IMR-90 (cell line): ENCODE results near the gene DNM3.

Experiments used
- CEBPB ChIP-seq: IDR thresholded peaks from 2 replicates; pipeline ENCODE4 v1.6.1; 2012; ENCODE audit warnings: low read depth, low read length, improper control_type of control experiment
- CHD1 ChIP-seq: IDR thresholded peaks from 2 replicates; pipeline ENCODE4 v1.6.1; 2012; ENCODE audit warnings: low read depth, low read length, improper control_type of control experiment
- MXI1 ChIP-seq: IDR thresholded peaks from 2 replicates; pipeline ENCODE4 v1.6.1; 2012; ENCODE audit warnings: low read depth, mild to moderate bottlenecking, low read length, moderate library complexity, borderline replicate concordance
- NFE2L2 ChIP-seq: fragments of 150-350 bp; IDR thresholded peaks from 2 replicates; pipeline ENCODE4 v1.6.1; 2016; ENCODE audit warnings: low read depth, mild to moderate bottlenecking, low read length
- POLR2A ChIP-seq: IDR thresholded peaks from 2 replicates; pipeline ENCODE4 v1.6.1; 2012; ENCODE audit warnings: mild to moderate bottlenecking, low read depth, low read length
- RAD21 ChIP-seq: IDR thresholded peaks from 2 replicates; pipeline ENCODE4 v1.6.1; 2012; ENCODE audit warnings: low read length, improper control_type of control experiment
- RFX5 ChIP-seq: IDR thresholded peaks from 2 replicates; pipeline ENCODE4 v1.8.0; 2012; ENCODE audit warnings: low read depth, mild to moderate bottlenecking, low read length, moderate library complexity
- SMC3 ChIP-seq: fragments of 150-350 bp; IDR thresholded peaks from 2 replicates; pipeline ENCODE4 v1.6.1; 2016; ENCODE audit warnings: low read depth, mild to moderate bottlenecking, antibody characterized with exemption, low read length, moderate library complexity
- TF ChIP-seq, protein P1 (sequence below): conservative IDR thresholded peaks from 2 replicates; pipeline ENCODE4 v1.5.1; 2012; ENCODE audit warnings: mild to moderate bottlenecking, low read depth, low read length, improper control_type of control experiment
- TF ChIP-seq, protein P2 (sequence below): fragments of 150-350 bp; IDR thresholded peaks from 2 replicates; pipeline ENCODE4 v1.6.1; 2016; ENCODE audit warnings: low read depth, mild to moderate bottlenecking, low read length, moderate library complexity, borderline replicate concordance

DNA sequence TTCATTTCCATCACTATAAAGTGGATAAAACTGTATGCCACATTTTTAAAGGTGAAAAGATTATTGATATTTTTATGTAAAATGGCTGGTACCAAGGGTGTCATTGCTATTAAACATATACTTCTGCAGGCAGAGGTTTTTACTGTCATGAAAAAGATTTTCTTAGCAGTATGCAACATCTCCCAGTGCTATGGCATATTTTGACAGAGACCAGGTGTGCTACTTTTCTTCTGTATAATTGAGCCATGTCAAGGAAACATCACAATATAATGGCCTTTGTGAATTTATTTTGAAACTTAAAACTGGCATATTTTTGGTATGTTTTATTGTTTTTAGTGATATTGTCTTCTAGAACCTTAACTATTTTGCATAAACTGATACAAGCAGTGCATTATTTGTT, 362.6 kb downstream of the DNM3 start:
- TF ChIP-seq, protein P1, sequence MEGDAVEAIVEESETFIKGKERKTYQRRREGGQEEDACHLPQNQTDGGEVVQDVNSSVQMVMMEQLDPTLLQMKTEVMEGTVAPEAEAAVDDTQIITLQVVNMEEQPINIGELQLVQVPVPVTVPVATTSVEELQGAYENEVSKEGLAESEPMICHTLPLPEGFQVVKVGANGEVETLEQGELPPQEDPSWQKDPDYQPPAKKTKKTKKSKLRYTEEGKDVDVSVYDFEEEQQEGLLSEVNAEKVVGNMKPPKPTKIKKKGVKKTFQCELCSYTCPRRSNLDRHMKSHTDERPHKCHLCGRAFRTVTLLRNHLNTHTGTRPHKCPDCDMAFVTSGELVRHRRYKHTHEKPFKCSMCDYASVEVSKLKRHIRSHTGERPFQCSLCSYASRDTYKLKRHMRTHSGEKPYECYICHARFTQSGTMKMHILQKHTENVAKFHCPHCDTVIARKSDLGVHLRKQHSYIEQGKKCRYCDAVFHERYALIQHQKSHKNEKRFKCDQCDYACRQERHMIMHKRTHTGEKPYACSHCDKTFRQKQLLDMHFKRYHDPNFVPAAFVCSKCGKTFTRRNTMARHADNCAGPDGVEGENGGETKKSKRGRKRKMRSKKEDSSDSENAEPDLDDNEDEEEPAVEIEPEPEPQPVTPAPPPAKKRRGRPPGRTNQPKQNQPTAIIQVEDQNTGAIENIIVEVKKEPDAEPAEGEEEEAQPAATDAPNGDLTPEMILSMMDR, result no peak
- TF ChIP-seq RAD21 (no peak), SMC3 (no peak), NFE2L2 (no peak), MXI1 (no peak), CEBPB (no peak), POLR2A (no peak), RFX5 (no peak), CHD1 (no peak)
- TF ChIP-seq, protein P2, sequence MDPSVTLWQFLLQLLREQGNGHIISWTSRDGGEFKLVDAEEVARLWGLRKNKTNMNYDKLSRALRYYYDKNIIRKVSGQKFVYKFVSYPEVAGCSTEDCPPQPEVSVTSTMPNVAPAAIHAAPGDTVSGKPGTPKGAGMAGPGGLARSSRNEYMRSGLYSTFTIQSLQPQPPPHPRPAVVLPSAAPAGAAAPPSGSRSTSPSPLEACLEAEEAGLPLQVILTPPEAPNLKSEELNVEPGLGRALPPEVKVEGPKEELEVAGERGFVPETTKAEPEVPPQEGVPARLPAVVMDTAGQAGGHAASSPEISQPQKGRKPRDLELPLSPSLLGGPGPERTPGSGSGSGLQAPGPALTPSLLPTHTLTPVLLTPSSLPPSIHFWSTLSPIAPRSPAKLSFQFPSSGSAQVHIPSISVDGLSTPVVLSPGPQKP, result no peak
